NCI-H748 treated with DMSO at 0.1 percent for 48 hours (cell line): ENCODE measurements around the gene EEFSEC.

Experiments
- DNase-seq: peaks from one replicate; lab custom pipeline; 2025; lab: John Stamatoyannopoulos, UW

EEFSEC gene

GRCh38 chr3:128394033-128394432 lies 240.8 kb downstream of the EEFSEC start:
- no peak for DNase-seq

- DNase-seq: no peak
Measured at GRCh38 chr3:128395046-128395445, 241.8 kb downstream of the EEFSEC start.

- no peak for DNase-seq
Measured at GRCh38 chr3:128395500-128396162, 242.3 kb downstream of the EEFSEC start.

- no peak for DNase-seq
Measured at GRCh38 chr3:128397484-128397883, 244.2 kb downstream of the EEFSEC start.

- DNase-seq: no peak
Measured at GRCh38 chr3:128398586-128398985, 245.3 kb downstream of the EEFSEC start.

GRCh38 chr3:128399221-128399915 lies 246.1 kb downstream of the EEFSEC start:
- DNase-seq: no peak

GRCh38 chr3:128400671-128401070 lies 247.4 kb downstream of the EEFSEC start:
- DNase-seq: no peak

GRCh38 chr3:128402319-128402718 lies 249.0 kb downstream of the EEFSEC start:
- no peak for DNase-seq

GRCh38 chr3:128402998-128403397 lies 249.7 kb downstream of the EEFSEC start:
- no peak for DNase-seq

- DNase-seq: no peak
Measured at GRCh38 chr3:128404276-128405068, 251.2 kb downstream of the EEFSEC start.

- DNase-seq: no peak
Measured at GRCh38 chr3:128405554-128406277, 252.4 kb downstream of the EEFSEC start.

- DNase-seq: no peak
Measured at GRCh38 chr3:128407247-128407646, 254.0 kb downstream of the EEFSEC start.

- DNase-seq: no peak
Measured at GRCh38 chr3:128408012-128408692, 254.9 kb downstream of the EEFSEC start.

- no peak for DNase-seq
Measured at GRCh38 chr3:128408693-128409623, 255.7 kb downstream of the EEFSEC start.

- no peak for DNase-seq
Measured at GRCh38 chr3:128409624-128410581, 256.6 kb downstream of the EEFSEC start.

- no peak for DNase-seq
Measured at GRCh38 chr3:128410669-128411573, 257.6 kb downstream of the EEFSEC start.

- no peak for DNase-seq
Measured at GRCh38 chr3:128411574-128412064, 258.3 kb downstream of the EEFSEC start.
